Stimulated activated CD4-positive, alpha-beta T cell treated with anti-CD3 and anti-CD28 coated beads, Interleukin-12 subunit alpha, Interleukin-12 subunit beta, amount 100 ng/mL, for 4 hours (primary cell): ENCODE results near the gene FAM131A.

Experiments
- DNase-seq: peaks from one replicate; pipeline ENCODE4 v3.0.0-alpha.2; 2020

The FAM131A gene

DNA sequence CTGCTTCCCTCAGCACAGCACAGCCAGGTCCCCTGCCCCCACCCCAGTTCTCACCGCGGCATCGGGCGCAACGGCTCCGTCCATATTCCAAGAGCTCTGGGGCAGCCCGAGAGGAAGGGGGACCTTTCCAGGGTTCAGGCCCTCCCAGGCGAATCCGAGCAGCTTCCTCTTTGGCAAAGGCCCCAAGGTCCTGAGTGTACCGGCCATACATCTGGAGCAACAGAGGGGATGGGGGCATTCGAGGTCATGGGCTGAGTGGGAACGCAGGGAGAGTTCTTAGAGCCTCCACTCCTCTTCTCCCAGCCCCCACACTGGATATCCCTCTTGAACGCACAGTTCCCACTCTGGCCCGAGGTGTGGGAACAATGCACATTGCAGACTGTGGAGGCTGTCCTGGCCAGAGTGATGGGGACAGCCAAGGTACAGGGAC lies 21.5 kb downstream of the FAM131A start:
- no peak for DNase-seq

GRCh38 chr3:184359610-184360009 lies 22.2 kb downstream of the FAM131A start:
- no peak for DNase-seq

GRCh38 chr3:184360070-184360928 lies 22.9 kb downstream of the FAM131A start:
- no peak for DNase-seq

GRCh38 chr3:184360929-184361531 lies 23.6 kb downstream of the FAM131A start:
- DNase-seq: no peak

GRCh38 chr3:184361532-184361931 lies 24.1 kb downstream of the FAM131A start, which contains the start of the genes CLCN2 and POLR2H:
Gene CLCN2 (minus strand): TSS chr3:184361605. CDS start chr3:184361479, 126 bp downstream.
Gene POLR2H (plus strand): TSS chr3:184361710. CDS start chr3:184363493, 1,783 bp downstream.
- DNase-seq: peak; percentile 53

- DNase-seq: peak; percentile 42
Measured at GRCh38 chr3:184361932-184362667, 24.7 kb downstream of the FAM131A start.

DNA sequence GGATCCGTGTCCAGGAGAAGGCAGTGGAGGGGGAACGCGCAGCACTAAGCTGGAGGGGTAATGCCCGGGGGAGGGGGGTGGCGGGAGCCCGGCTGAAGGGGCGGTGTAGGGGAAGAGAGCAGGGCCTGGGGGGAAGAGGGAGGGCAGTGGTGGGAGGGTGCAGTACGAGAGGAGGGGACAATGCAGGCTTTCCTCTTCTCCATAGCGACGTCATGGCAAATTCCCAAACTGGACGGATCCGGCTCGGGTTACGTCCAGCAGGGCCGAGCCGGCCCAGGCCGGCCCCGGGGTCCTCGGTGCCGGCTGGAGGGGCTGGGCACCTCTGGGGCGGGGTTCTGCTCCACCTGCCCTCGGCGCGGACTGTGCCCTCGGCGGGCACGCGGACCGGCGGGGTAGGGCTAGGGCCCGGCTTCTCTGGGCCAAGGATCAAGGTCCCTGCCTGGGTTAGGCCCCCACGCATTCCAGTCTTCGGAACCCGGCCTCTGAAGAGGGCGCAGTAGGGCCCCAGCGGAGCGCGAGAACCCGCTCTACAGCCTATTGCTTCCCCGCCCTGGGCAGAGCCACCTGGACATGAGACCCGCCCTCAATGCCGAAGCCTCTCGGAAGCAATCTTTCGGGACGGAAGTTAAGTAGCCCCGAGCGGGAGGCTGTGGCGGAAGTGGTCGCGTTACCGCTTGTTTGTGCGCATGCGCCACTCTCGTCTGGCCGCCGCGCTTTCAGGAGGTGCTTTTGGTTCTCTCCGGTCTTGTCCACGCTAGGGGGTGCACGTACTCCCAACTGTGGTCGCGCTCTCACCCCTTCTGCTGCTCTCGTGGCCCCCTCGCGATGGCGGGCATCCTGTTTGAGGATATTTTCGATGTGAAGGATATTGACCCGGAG lies 25.5 kb downstream of the FAM131A start:
- peak; percentile 90 for DNase-seq

GRCh38 chr3:184366619-184367289 lies 29.4 kb downstream of the FAM131A start:
- no peak for DNase-seq

GRCh38 chr3:184368116-184368515 lies 30.7 kb downstream of the FAM131A start:
- DNase-seq: no peak

- DNase-seq: no peak
Measured at GRCh38 chr3:184368586-184369183, 31.3 kb downstream of the FAM131A start.

- DNase-seq: peak; percentile 48
Measured at GRCh38 chr3:184371570-184372018, 34.2 kb downstream of the FAM131A start.

DNA sequence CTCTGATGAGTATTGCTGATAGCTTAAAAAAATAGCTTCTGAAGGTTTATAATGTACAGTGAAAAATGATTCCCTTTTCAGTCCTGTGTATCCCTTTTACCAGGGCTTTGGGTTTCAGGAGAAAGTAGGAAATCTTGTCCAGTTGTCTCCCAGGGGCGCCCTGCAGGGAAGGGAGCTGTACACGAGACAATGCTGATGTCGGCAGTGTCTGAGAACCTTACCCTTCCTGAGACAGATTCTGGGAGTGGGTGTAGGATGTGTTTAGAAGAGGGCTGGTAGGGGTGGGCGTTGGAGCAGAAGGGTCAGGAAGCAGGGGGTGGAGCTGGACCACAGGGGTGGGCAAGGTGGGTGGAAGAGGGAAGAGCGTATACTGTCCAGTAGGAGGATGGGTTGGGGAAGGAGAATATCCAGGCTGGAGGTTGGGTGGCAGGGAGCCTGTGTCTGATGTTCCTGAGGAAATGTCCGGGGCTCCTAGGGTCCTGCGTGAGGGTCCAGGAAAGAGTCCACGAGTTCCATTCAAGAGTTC lies 35.0 kb downstream of the FAM131A start:
- DNase-seq: no peak

DNA sequence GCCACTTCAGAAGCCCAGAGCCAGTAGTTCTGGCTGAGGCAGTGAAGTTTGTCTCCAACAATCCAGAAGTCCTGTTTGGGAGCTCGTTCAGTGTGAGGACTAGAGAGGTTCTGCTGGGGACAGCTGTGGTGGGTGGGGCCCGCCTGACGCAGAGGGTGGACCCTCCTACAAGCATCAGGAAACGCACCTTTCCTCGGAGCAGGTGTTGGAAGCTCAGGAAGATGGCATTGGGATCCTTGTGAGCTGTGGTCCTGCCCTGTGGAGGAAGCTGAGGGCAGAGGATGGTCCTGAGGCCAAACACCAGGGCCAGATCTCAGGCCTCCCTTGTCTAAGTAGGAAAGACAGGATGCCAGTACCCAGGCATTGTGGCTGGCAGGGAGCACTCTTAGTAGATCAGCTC lies 35.5 kb downstream of the FAM131A start:
- no peak for DNase-seq

DNA sequence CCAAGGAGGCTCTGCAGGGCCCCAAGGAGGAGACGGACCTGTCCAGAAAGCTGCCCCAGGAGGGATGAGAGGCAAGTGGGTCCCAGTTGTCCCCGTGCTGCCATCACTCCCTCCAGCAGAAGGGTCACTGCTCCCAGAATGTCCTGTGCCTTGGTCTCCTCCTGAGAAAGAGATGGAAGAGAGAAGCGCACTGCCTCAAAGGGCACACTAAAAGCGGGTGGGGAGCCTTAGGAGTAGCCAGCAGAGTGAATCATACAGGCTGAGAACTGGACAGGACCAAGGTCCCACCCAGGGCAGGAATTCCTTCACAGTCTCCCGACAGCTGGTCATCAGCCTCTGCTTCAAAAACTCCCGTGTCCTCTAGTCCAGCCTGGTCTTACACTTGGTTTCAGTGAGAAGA lies 36.0 kb downstream of the FAM131A start:
- DNase-seq: no peak

DNA sequence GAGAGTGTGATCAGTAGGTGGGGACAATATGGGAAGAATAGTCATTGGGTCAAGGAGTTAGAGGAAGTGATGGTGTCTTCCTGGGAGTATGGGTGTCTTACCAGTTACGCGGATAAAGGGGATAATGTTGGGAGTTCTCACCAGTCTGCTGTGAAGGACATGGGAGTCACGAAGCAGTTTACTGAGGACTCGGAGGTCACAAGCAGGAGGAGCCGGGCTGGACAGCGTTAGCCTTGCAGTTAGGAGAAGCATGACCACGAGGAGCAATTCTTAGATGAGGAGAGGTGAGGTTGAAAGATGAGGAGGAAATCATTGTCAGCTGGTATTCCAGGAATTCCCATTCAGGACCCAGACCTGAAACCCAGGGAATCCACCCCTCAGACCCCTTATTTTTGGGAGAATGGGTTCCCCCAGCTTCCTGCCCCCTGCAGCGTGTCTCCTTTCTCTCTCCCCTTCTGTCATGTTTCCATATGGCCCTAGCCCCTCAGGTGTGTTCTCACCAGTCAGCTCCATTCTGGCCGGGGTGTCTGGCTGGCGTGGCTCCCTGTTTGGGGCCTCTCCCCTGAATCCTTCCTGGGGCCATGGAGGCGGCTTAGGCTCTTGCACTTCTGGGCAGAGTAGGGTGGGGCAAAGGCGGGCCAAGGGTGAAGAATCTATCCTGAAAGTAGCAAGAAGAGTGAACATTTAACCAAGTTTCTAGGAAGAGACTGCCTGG lies 38.5 kb downstream of the FAM131A start:
- DNase-seq: no peak

DNA sequence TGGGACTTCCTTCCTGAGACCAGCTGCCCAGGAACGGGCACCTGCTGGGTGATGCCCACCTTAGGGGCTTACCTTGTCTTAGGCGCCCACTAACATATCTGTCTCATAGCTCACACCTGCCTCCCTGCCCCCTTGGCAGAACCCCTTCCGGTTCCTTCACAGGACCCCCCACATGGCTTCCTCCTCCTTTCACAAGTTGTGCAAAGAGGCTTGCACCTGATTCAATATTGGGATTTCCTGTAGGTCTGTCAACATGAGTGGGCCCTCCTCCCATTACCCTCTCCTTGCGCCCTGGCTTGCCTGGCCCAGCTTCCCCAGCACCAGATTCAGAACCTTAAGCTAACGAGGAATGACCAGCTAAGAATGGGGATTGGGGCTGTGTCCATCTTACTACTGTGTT lies 40.0 kb downstream of the FAM131A start:
- no peak for DNase-seq

DNA sequence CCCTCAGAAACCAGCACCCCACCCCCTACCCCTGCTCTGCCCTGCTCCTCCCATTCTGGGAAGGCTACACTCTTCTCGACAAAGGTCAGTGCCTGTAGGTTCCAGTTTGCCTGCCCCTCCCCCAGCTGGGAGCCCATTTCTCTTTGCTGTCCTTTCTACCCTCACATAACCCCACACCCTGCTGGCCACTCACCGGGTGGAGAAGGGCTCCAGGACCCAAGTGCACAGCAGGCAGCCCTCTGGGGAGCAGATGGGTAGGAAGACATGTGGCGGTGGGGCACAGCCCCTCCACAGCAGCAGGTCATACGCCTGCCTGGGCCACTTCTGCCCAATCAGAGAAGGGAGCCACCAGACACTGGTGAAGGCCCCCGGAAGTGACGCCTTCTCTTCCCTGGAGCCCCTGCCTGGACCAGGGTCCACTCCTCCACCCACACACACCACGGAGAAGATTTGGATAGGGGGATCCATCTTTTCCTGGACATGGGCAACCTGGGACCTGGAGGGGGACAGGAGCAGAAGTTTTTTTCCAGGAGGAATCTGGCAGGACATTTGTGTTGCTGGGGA lies 40.6 kb downstream of the FAM131A start, which contains the start of gene THPO:
THPO (minus strand) TSS at position 326 of the 564 bp plus-strand sequence. CDS start 1,948 bp downstream, outside the sequence.
- no peak for DNase-seq

DNA sequence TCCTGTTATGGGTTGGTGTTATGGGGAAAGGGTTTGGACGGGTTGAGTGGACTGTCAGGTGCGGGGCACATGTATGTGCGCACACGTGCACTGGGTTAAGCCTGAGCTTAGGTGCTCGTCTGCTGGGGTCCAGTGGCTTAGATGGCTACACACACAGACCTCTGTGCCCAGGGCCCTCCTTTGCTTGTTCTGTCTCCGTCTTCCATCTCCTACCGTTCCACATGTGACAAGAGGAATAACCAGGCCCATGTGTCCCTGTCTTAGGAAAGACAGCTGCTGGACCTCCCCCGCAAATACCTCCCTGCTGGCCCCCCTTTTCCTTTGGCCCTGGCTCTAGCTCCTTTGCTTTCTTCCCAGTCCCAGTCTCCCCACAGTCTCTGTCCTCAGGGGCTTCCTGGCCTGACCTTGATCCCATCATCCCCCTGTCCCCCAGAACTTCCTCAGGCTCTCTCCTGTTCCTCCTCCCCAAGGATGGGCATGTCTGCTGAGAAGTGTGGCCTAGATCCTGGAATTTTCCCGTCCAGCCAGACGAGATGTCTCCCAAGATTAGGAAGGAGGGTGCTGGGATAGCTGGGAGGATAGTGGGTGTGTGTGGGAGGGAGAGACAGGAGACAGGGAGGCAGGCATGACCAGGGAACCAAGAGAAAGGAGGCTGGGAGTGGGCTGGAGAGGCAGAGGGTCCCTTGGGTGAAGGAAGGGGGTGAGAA lies 41.4 kb downstream of the FAM131A start:
- no peak for DNase-seq
